AG20443 (cell line): ENCODE measurements around the gene CCNF.
"Not testable (repeated sequence)": the region's sequence is repeated elsewhere in the genome, so short reads cannot be mapped to it uniquely, and the experiment has no call there.

Experiments used
- DNase-seq: peaks from one replicate; pipeline ENCODE4 v3.0.0; 2012; ENCODE audit warnings: low spot score, mixed read lengths

The CCNF gene

GRCh38 chr16:2428051-2428783 lies 1.0 kb upstream of the CCNF start:
- DNase-seq, result peak; percentile 50

- no peak for DNase-seq
Observed at GRCh38 chr16:2428784-2429033, 538 bp upstream of the CCNF start.

- DNase-seq, result no peak
Observed at GRCh38 chr16:2429771-2430663, 770 bp downstream of the CCNF start.

GRCh38 chr16:2432286-2432685 lies 3.0 kb downstream of the CCNF start:
- no peak for DNase-seq

- no peak for DNase-seq
Observed at GRCh38 chr16:2432801-2433505, 3.7 kb downstream of the CCNF start.

GRCh38 chr16:2435236-2435635 lies 6.0 kb downstream of the CCNF start:
- not testable (repeated sequence) for DNase-seq

GRCh38 chr16:2436110-2436509 lies 6.9 kb downstream of the CCNF start:
- no peak for DNase-seq

GRCh38 chr16:2437032-2437790 lies 8.0 kb downstream of the CCNF start:
- DNase-seq, result no peak

- no peak for DNase-seq
Observed at GRCh38 chr16:2438121-2438520, 8.9 kb downstream of the CCNF start.

GRCh38 chr16:2439598-2439997 lies 10.4 kb downstream of the CCNF start:
- no peak for DNase-seq

GRCh38 chr16:2441143-2441804 lies 12.0 kb downstream of the CCNF start:
- DNase-seq, result not testable (repeated sequence)

GRCh38 chr16:2443555-2443954 lies 14.3 kb downstream of the CCNF start:
- DNase-seq, result no peak

- DNase-seq, result no peak
Observed at GRCh38 chr16:2447920-2448583, 18.8 kb downstream of the CCNF start.

GRCh38 chr16:2449118-2449517 lies 19.9 kb downstream of the CCNF start:
- no peak for DNase-seq

- DNase-seq, result no peak
Observed at GRCh38 chr16:2450535-2450934, 21.3 kb downstream of the CCNF start.

GRCh38 chr16:2450975-2451381 lies 21.7 kb downstream of the CCNF start:
- DNase-seq, result no peak

- no peak for DNase-seq
Observed at GRCh38 chr16:2451851-2452320, 22.6 kb downstream of the CCNF start.

- DNase-seq, result no peak
Observed at GRCh38 chr16:2452650-2453049, 23.4 kb downstream of the CCNF start.

GRCh38 chr16:2455081-2455845 lies 26.0 kb downstream of the CCNF start:
- DNase-seq, result no peak

- DNase-seq, result no peak
Observed at GRCh38 chr16:2456551-2457153, 27.4 kb downstream of the CCNF start.
